ENCODE measurements around the gene OLA1.

The OLA1 gene

DNA sequence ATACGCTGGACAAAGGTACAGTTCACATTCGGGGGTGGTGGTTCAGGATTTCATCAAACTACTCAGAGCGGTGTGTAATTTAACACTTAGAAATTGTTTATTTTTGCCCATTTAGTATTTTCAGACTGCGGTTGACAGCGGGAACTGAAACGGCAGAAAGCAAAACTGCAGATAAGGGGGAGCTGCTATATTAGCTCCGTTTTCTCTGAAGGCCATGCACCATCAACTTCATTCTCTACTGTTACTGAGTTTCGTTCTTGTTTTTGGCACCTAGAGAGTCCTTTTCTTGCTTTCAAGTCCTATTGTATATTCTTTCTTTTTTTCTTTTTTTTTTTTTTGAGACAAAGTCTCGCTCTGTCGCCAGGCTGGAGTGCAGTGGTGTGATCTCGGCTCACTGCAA lies 161.6 kb downstream of the OLA1 start:
- in situ Hi-C loops (cut with HindIII; ENCODE audit: low sequenced_read_pairs) = no loop called here
- DNase-seq (ENCODE audit: low read depth) = no peak
- H3K4me3 ChIP-seq (ENCODE audit: low read depth, low read length) = no peak overlapping the region
- TF ChIP-seq CTCF (IDR thresholded peaks at IDR 0.05; ENCODE audit: low read depth, low read length, missing control alignments) = no peak

- H3K4me3 ChIP-seq (ENCODE audit: low read depth, low read length) = no peak overlapping the region
- in situ Hi-C loops (cut with HindIII; ENCODE audit: low sequenced_read_pairs) = no loop called here
- DNase-seq (ENCODE audit: low read depth) = no peak
- TF ChIP-seq CTCF (IDR thresholded peaks at IDR 0.05; ENCODE audit: low read depth, low read length, missing control alignments) = no peak
Measured at GRCh38 chr2:174085781-174086180, 162.6 kb downstream of the OLA1 start.

DNA sequence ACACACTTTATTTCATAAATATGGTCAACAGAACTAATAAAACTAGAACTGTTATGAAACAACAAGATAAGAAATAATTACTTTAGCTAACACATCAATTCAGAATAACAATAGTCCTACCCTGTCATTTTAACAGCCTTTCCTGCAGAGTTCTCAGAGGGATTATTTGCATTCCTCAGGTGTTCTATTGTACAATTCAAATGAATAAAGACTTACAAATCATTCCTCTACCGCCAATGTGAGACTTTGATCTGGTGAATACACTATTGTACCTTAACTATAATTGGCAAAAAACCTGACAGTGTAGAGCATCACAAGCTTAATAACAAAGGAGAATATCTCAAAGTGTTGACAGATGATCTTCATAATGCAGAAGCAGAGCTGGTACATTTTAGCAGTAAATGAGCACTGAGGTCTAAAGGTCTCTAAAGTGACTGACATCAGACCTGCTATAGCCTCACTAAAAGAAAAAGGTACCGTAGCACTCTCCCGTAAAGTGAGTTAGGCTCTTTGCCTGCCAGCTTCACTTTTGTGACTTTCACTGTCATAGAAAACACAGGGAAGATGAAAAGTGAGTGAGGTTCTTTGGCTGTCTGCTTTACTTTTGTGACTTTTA lies 164.4 kb downstream of the OLA1 start:
- H3K4me3 ChIP-seq (ENCODE audit: low read depth, low read length) = no peak overlapping the region
- TF ChIP-seq CTCF (IDR thresholded peaks at IDR 0.05; ENCODE audit: low read depth, low read length, missing control alignments) = no peak
- in situ Hi-C loops (cut with HindIII; ENCODE audit: low sequenced_read_pairs) = no loop called here
- no peak for DNase-seq (ENCODE audit: low read depth)

DNA sequence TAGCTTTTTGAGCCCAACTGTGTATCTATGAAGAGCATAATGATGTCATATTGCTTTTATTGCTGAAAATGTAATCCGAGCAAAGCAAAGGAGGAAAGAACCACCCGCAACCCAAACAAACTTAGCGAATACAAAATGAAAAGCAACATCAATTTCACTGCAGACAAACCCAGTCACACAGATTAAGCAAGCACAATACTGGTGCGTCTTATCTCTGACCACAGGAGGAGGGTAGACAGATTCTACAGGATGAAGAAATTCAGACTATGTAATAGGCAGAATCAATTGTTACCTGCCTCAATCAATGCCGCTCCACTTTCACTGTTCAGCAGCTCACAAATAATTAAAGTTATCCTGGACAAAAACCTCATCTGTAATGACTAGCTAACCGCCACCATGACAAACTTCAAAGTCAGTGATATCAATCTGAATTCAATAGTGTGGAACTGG lies 167.6 kb downstream of the OLA1 start:
- H3K4me3 ChIP-seq (ENCODE audit: low read depth, low read length) = no peak overlapping the region
- no peak for TF ChIP-seq CTCF (IDR thresholded peaks at IDR 0.05; ENCODE audit: low read depth, low read length, missing control alignments)
- in situ Hi-C loops (cut with HindIII; ENCODE audit: low sequenced_read_pairs) = no loop called here
- no peak for DNase-seq (ENCODE audit: low read depth)

DNA sequence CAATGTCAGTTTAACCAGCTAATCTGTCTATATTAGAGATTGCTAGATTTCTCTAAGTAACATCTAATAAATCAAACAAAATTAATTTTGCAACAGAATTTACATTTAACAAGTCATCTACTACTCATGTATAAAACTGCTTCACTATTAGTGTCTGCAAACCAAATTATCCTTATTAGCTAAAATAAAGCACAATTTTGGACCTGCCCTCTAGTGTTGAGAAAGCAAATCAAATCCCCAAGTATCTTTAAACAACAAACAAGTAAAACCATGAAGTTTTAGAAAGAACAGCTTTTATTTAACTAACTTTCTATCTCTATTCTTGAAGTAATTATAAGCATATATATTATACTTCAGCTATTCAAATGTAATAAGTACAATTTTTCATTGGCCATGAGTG lies 170.1 kb downstream of the OLA1 start:
- peak; percentile 19 for DNase-seq (ENCODE audit: low read depth)
- no peak overlapping the region for H3K4me3 ChIP-seq (ENCODE audit: low read depth, low read length)
- in situ Hi-C loops (cut with HindIII; ENCODE audit: low sequenced_read_pairs) = no loop called here
- peak; percentile 37 for TF ChIP-seq CTCF (IDR thresholded peaks at IDR 0.05; ENCODE audit: low read depth, low read length, missing control alignments)

DNA sequence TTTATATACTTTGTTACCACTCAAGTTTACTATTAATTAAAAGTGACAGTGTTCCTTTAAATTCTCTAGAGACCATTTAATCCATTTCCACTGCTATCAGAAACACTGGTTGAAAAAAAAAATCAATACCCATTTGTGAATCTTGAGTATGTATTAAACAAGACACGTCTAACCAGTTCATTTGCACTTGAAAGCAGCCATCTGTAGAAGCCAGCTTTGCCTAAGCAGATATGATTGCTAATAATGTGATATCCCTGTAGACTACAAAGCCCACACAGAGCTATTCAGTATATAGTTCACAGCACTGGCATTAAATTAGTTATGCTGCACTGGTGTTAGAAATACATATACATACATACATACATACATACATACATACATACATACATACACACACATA lies 171.4 kb downstream of the OLA1 start:
- no peak for DNase-seq (ENCODE audit: low read depth)
- in situ Hi-C loops (cut with HindIII; ENCODE audit: low sequenced_read_pairs) = no loop called here
- no peak for TF ChIP-seq CTCF (IDR thresholded peaks at IDR 0.05; ENCODE audit: low read depth, low read length, missing control alignments)
- no peak overlapping the region for H3K4me3 ChIP-seq (ENCODE audit: low read depth, low read length)
